Panc1 (cell line): ENCODE measurements around the gene RASAL1.

Experiments
- POLR2AphosphoS5 ChIP-seq: IDR thresholded peaks from 2 replicates; pipeline ENCODE4 v1.6.1; 2012; ENCODE audit warnings: mild to moderate bottlenecking, low read depth, low read length, moderate library complexity
- TF ChIP-seq, protein P1 (sequence below): fragments of 450-650 bp; IDR thresholded peaks from 2 replicates; pipeline ENCODE4 v1.5.1; 2017; ENCODE audit warnings: mild to moderate bottlenecking

DNA sequence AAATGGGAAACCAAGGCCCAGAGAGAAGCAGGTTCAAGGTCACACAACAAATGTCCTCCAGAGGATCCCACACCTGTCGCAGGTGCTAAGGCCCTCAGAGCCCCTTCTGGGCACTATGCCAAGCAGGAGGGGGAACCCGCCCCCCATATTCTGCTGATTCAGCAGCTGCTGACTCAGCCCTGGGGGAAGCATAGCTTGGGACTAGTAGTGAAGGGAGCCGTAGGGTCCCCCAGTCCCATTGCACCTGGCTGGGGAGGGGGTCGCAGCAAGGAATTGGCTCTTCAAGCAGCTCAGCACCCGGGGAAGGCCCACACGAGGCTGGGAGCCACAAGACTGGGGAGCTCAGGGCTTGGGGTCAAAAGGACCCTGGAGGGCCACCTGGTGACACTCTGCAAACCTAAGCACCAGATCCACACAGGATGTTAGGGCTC lies 1.0 kb downstream of the RASAL1 start:
- TF ChIP-seq, protein P1, sequence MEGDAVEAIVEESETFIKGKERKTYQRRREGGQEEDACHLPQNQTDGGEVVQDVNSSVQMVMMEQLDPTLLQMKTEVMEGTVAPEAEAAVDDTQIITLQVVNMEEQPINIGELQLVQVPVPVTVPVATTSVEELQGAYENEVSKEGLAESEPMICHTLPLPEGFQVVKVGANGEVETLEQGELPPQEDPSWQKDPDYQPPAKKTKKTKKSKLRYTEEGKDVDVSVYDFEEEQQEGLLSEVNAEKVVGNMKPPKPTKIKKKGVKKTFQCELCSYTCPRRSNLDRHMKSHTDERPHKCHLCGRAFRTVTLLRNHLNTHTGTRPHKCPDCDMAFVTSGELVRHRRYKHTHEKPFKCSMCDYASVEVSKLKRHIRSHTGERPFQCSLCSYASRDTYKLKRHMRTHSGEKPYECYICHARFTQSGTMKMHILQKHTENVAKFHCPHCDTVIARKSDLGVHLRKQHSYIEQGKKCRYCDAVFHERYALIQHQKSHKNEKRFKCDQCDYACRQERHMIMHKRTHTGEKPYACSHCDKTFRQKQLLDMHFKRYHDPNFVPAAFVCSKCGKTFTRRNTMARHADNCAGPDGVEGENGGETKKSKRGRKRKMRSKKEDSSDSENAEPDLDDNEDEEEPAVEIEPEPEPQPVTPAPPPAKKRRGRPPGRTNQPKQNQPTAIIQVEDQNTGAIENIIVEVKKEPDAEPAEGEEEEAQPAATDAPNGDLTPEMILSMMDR, result no peak
- TF ChIP-seq POLR2AphosphoS5, result no peak
